Measurements from ENCODE around the gene GTPBP4. TPM values are rescaled to one million over a fixed set of nuclear protein-coding genes. Genes with fewer than 3 reads are reported as not detected.

Gene GTPBP4
- total RNA-seq, 1 donor from 2014 or later: 66.5 TPM

Other genes with a start within 250 kb of the GTPBP4 start
- gene LARP4B, start 56.7 kb upstream of the GTPBP4 start, total RNA-seq: 50.6 and 58.4 TPM in 2 replicates
- not detected in 2 replicates for gene IDI2, start 37.4 kb downstream of the GTPBP4 start, total RNA-seq
- 40.7 and 118 TPM in 2 replicates for gene IDI1, start 60.7 kb downstream of the GTPBP4 start, total RNA-seq
- 9.8 and 10.6 TPM in 2 replicates for gene WDR37, start 68.0 kb downstream of the GTPBP4 start, total RNA-seq